NB4 (cell line): ENCODE results near the gene KCTD3.
A peak's percentile ranks its signal among the peaks of the same experiment; 100 is the strongest.

Source experiments
- DNase-seq: peaks from one replicate; pipeline ENCODE4 v3.0.0; 2010; ENCODE audit warnings: low read depth
- H3K4me3 ChIP-seq: one replicate; pipeline ENCODE4 v1.5.1; 2011; ENCODE audit warnings: mild to moderate bottlenecking, low read depth, low read length, moderate library complexity
- CTCF ChIP-seq: IDR thresholded peaks from one replicate; pipeline ENCODE4 v1.5.1; 2012; ENCODE audit warnings: low read depth, low read length
- MAX ChIP-seq: IDR thresholded peaks from 2 replicates; pipeline ENCODE4 v1.6.1; 2011; ENCODE audit warnings: low read depth, low read length
- MYC ChIP-seq: IDR thresholded peaks from 2 replicates; pipeline ENCODE4 v1.6.1; 2011; ENCODE audit warnings: low read depth, low read length
- POLR2A ChIP-seq: IDR thresholded peaks from 2 replicates; pipeline ENCODE4 v1.6.1; 2011; ENCODE audit warnings: mild to moderate bottlenecking; ENCODE audit not compliant: insufficient read length; ENCODE audit errors: extremely low read depth

Gene KCTD3

DNA sequence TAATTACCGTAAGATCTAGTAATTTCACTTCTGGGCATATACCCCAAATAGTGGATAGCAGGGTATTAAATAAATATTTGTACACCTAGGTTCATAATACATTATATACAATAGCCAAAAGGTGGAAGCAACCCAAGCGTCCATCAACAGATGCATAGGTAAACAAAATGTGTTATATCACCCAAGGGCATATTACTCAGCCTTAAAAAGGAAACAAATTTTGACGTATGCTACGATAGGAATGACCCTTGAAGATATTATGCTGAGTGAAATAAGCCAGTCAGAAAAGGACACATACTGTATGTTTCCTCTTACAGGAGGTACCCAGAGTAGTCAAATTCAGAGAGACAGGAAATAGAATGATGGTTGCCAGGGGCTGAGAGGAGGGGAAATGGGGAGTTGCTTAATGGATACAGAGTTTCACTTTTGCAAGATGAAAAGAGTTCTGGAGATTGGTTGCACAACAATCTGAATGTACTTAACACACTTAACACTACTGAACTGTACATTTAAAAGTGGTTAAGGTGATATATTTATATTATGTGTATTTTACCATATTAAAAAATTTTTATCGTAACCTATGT is 36.6 kb upstream of the KCTD3 start:
- DNase-seq = peak; percentile 51
- TF ChIP-seq POLR2A (no peak), MYC (no peak), CTCF (no peak), MAX (no peak)
- H3K4me3 ChIP-seq = no peak overlapping the region

- no peak overlapping the region for H3K4me3 ChIP-seq
- TF ChIP-seq POLR2A (no peak), MAX (no peak), CTCF (no peak), MYC (no peak)
- DNase-seq = no peak
These were observed 27.1 kb upstream of the KCTD3 start for GRCh38 chr1:215539803-215540570.

DNA sequence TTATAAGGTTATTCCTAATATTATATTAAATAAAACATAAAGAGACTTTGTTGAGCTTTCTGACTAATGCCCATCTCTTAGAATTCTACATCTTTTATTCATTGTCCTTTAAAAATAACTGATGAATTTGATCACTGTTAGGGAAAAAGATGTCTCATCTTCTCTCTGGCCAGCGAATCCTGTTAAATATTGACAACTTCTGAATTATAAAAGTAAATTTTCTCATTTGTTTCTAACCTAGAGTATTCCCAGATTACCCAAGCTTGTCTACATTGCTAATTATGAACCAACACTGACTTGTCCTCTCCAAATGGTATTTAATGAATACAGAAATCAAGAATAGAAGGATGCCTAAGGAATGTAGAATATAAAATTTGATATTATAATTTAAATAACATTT is 24.8 kb upstream of the KCTD3 start:
- no peak for DNase-seq
- TF ChIP-seq CTCF = no peak
- no peak for TF ChIP-seq POLR2A
- TF ChIP-seq MYC = no peak
- TF ChIP-seq MAX = no peak
- H3K4me3 ChIP-seq = no peak overlapping the region

DNA sequence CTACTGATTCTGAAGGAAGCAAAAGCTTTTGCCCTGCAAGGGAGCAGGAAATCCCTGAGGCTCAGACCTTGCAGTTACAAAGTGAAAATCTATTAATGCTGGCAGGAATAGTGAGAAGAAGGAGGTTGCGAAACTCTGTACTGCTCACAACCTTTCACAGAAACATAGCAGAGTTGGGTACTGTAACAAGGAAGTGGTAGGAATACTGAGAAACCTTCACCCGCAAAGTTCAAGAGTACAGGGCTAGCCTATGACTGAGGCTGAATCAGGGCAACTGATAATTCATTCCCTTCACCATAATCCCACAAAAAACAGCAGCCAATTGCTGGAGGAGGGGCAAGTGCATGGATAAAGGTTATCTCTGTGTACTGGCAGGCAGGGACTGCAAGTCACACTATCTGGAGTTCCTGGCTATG is 23.9 kb upstream of the KCTD3 start:
- TF ChIP-seq MYC = 0 out of 2 replicates have a peak, but pooled peaks have one; percentile 15
- no peak; the same call in 1 of the 2 replicates for TF ChIP-seq MAX
- peak; percentile 81 for DNase-seq
- H3K4me3 ChIP-seq = no peak overlapping the region

- no peak overlapping the region for H3K4me3 ChIP-seq
- TF ChIP-seq CTCF (no peak), POLR2A (no peak), MYC (no peak), MAX (no peak)
- no peak for DNase-seq
These were observed 23.3 kb upstream of the KCTD3 start for GRCh38 chr1:215543806-215544205.

- no peak overlapping the region for H3K4me3 ChIP-seq
- DNase-seq = no peak
- TF ChIP-seq MYC (no peak), MAX (no peak), POLR2A (no peak), CTCF (no peak)
These were observed 22.5 kb upstream of the KCTD3 start for GRCh38 chr1:215544566-215544965.
